ENCODE data around the gene SFMBT1.

DNA sequence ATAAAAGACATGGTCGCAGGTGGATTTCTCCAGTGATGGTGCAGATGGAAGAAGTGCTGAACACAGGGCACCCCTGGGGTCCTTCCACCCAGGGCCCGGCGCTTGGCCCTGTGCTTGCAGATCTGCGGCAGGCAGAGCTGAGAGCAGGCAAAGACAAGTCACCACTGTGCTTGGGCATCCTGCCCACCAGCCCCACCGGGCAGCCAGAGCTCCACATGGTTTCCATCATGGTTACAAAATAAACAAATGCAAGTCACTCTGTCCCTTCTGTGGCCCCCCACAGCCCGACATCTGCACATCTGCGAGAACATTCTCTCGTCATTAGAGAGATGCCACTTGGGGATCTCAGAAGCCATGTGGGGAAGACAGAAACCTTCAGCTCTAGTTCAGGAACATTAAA is 37.6 kb upstream of the SFMBT1 start:
- no peak for TF ChIP-seq POLR2A (IDR thresholded peaks at IDR 0.05)
- TF ChIP-seq, protein P1, sequence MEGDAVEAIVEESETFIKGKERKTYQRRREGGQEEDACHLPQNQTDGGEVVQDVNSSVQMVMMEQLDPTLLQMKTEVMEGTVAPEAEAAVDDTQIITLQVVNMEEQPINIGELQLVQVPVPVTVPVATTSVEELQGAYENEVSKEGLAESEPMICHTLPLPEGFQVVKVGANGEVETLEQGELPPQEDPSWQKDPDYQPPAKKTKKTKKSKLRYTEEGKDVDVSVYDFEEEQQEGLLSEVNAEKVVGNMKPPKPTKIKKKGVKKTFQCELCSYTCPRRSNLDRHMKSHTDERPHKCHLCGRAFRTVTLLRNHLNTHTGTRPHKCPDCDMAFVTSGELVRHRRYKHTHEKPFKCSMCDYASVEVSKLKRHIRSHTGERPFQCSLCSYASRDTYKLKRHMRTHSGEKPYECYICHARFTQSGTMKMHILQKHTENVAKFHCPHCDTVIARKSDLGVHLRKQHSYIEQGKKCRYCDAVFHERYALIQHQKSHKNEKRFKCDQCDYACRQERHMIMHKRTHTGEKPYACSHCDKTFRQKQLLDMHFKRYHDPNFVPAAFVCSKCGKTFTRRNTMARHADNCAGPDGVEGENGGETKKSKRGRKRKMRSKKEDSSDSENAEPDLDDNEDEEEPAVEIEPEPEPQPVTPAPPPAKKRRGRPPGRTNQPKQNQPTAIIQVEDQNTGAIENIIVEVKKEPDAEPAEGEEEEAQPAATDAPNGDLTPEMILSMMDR (IDR thresholded peaks at IDR 0.05), result no peak

Measured in heart left ventricle (tissue), 13 donors.